OCI-M2 (cell line): ENCODE results near the gene TMEM11.

ENCODE experiments used
- DNase-seq: peaks from one replicate; lab custom pipeline; 2025; ENCODE audit not compliant: unreplicated experiment; lab: John Stamatoyannopoulos, UW

Gene TMEM11, protein sequence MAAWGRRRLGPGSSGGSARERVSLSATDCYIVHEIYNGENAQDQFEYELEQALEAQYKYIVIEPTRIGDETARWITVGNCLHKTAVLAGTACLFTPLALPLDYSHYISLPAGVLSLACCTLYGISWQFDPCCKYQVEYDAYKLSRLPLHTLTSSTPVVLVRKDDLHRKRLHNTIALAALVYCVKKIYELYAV

GRCh38 chr17:21214015-21214776, at the start of gene TMEM11:
Gene TMEM11, minus strand, starts transcription at chr17:21214161. Its CDS starts 9 bp downstream, at chr17:21214152.
- DNase-seq: peak; percentile 73

- DNase-seq: no peak
These were observed 49.4 kb upstream of the TMEM11 start for GRCh38 chr17:21263376-21263775.

- DNase-seq: no peak
These were observed 48.5 kb upstream of the TMEM11 start for GRCh38 chr17:21262259-21262993.

GRCh38 chr17:21258593-21258992, 44.6 kb upstream of the TMEM11 start:
- DNase-seq: no peak

DNA sequence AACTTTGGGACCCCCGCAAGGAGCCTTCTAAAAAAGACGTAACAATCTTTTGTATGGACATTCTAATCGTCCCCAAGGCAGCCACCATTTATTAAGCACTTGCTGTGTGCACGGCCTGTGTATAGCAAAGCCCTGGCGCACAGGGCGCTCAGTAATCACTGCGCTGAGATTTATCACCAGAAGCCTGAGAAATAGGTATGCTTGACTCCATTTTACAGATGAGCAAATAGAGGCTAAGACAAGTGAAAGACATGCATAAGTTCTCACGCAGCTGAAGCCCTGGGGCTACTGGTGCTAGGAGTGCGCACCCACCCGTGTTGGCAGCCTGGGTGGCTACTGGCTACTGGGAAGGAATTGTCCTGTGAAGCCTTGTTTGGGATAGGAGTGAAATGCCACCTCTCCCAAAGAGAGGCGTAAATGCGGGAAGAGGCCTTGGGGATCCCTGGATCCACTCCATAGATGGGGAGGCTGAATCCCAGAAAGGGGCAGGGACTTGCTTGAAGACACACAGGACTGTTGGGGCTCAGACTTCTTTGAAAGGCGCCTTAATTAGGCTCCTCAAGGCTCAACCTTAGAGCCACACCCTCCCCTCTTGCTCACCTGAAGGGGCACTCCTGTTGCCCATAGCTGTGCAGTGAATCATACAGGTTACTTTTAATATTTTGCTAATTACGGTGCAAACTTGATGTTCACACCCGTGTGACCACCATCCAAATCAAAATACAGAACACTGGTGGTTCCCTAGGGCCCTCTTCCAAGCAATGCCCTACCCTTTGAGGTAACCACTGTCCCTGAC, 39.9 kb upstream of the TMEM11 start:
- DNase-seq: no peak

GRCh38 chr17:21252796-21253645, 39.1 kb upstream of the TMEM11 start, which contains the start of gene NATD1:
Gene NATD1, minus strand, starts transcription at chr17:21253410. Its CDS starts 146 bp downstream, at chr17:21253264.
- DNase-seq: no peak

DNA sequence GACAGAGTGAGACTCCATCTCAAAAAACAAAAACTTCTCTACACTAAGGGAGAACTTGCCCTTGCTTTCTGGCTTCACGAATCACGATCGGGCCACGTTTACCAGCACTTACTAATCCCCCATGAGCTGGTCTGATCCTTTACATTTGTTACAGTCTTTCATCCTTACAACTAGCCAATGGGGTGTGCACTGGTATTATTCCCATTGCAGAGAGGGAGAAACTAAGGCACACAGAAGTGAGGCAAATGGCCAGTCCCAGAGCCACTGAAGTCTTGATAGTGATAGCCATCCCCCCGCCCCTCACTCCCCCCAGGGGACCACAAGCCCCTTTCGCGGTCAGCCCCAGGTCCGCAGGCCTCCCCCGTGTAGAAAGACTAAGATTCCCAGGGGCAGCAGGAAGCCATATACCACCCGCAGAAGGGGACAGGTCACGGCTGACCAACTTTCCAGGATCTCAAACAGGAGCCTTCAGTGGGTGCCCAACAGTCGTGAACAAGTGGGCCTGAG, 38.4 kb upstream of the TMEM11 start:
- no peak for DNase-seq

GRCh38 chr17:21251337-21252010, 37.5 kb upstream of the TMEM11 start:
- DNase-seq: no peak

GRCh38 chr17:21250854-21251253, 36.9 kb upstream of the TMEM11 start:
- no peak for DNase-seq

DNA sequence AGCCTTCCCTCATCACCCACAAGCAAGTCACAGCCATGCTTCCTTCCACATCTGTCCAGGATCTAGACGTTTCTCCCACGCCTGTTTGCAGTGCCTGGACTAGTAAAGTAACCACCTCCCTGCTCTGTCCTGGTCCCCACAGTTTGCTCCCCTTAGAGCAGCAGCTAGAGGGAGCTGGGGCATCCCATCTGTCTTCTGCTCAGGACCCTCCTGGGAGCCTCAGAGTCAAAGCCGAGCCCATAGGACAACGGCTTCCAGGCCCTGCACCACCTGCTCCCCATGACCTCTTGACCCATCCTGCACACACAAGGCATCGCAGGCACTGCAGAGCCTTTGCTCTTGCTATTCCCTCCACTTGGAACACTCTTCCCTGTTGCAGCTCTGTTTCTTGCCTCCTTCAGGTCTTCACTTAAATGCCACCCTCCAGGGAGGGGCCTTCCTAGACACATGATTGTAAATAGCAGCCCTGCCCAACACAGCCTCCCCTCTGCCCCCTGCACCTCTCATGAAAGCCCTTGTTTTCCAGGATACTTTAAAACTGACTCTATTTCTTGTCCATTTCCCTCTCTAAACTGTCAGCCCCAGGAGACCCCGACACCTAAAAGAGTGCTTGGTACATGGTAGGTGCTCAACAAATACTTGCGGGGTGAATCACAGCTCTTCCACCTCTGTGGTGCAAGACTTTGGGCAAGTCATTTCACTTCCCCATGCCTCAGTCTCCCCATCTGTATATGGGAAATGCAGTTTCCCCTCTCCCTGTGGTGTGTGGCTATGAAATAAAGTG, 36.2 kb upstream of the TMEM11 start:
- no peak for DNase-seq

GRCh38 chr17:21249086-21249795, 35.3 kb upstream of the TMEM11 start:
- DNase-seq: no peak

GRCh38 chr17:21248500-21248899, 34.5 kb upstream of the TMEM11 start:
- DNase-seq: no peak

DNA sequence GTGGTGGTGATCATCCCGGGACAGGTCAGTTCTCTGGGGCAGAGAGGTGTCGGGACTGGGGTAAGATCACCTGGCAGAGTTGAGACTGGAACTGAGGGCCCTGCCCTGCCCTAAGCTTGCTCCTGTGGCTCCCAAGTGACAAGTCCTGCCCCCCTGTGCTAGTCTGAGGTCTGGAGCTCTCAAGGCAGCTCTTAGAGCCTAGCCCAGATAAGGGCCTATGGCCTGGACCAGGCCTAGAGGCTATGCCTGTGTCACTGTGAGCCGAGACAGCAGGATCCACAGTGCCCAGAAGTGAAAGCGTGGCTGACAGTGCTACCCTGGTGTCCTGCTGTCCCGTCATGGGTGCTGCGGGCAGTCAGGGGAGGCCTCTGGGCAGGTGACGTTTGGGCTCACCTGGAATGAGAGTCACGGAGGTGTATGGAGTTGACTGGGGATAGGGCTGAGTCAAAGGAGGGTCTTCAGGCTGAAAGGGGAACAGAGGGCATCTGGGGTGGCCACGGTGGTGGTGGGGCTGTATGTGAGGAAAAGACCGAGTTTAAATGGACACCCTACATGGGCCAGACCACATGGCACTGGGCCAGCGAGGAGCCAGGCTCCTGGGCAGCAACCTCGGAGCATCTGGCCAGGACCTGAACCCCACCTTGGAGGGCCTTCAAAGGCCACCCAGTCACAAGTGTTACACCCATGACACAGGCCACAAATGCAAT, 33.7 kb upstream of the TMEM11 start:
- DNase-seq: no peak

- DNase-seq: no peak
These were observed 32.7 kb upstream of the TMEM11 start for GRCh38 chr17:21246698-21247097.

GRCh38 chr17:21245639-21246084, 31.7 kb upstream of the TMEM11 start:
- DNase-seq: no peak

DNA sequence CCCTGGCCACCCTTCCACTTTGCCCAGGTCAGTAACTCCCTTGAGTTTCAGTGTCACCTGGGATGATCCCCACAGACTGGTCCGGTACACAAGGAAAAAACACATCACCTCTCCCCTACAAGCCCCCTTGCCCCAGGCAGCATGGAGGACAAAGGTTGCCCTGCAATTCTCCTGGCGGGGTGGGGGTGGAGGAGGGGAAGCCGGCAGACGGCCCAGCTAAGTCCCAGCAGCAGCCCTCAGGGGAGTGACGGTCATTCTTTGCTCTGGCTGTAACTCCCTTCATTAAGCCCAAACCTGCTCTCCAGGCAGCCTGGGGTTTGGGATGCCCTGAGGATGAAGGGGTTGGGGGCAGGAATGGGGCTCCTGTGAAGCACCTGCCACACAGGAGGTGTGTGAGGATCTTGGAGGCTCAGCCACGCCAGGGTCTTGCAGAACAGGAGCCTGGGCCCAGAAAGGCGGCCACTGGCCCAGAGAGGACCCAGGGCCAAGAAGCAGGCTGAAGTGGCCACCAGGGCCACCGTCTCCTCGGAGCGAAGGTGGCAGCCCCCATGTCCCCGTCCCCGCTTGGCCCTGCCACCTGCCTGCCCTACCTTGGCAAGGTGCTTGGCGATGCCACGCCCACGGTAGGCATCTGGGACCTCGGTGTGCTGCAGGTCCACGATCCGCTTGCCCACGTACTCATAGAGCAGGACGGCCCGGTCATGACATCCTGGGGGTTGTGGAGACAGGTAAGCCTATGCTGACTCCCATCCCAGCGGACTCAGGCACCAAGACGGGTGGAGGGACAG, 29.7 kb upstream of the TMEM11 start:
- no peak for DNase-seq
